Measurements from ENCODE around the gene WWOX. TPM values are rescaled to one million over a fixed set of nuclear protein-coding genes. Genes with fewer than 3 reads are reported as not detected.

The WWOX gene
- total RNA-seq, 2 experiments from 2014 or later: 19.1 to 23.7 TPM

- CTCF ChIA-PET: no interaction called here
- Mint-ChIP-seq H3K4me1 (ENCODE audit: low read depth) (peaks cover 22% of the 10 kb centered on the region), H3K4me3 (no peak overlapping the region), H3K9me3 (no peaks in the 10 kb centered on the region), H3K36me3 (ENCODE audit: low read depth) (peaks cover 1% of the 10 kb centered on the region), H3K27ac (no peak overlapping the region), H3K27me3 (peaks cover 7% of the 10 kb centered on the region)
- intact Hi-C loops (cut with micrococcal nuclease): no loop called here
- ATAC-seq (no peak), DNase-seq (no peak)
- TF ChIP-seq CTCF (IDR thresholded peaks at IDR 0.05): no peak
- POLR2A ChIA-PET: interaction anchor here (1.0 kb wide), 1 partner anchor 99 kb away, joined by 4 read pairs; no protein-coding TSS in a partner anchor
These were observed 996.8 kb downstream of the WWOX start for GRCh38 chr16:79096246-79096645.

GRCh38 chr16:79097166-79097565 lies 997.7 kb downstream of the WWOX start:
- peaks cover 1% of the 10 kb centered on the region for H3K36me3 Mint-ChIP-seq (ENCODE audit: low read depth)
- CTCF ChIA-PET: no interaction called here
- ATAC-seq (no peak), DNase-seq (no peak)
- no peak overlapping the region for H3K27ac Mint-ChIP-seq
- H3K4me1 Mint-ChIP-seq (ENCODE audit: low read depth): peaks cover 18% of the 10 kb centered on the region
- POLR2A ChIA-PET: interaction anchor here (1.0 kb wide), 1 partner anchor 98 kb away, joined by 4 read pairs; no protein-coding TSS in a partner anchor
- no peak for TF ChIP-seq CTCF (IDR thresholded peaks at IDR 0.05)
- peaks cover 7% of the 10 kb centered on the region for H3K27me3 Mint-ChIP-seq
- no peaks in the 10 kb centered on the region for H3K9me3 Mint-ChIP-seq
- intact Hi-C loops (cut with micrococcal nuclease): no loop called here
- H3K4me3 Mint-ChIP-seq: no peak overlapping the region

GRCh38 chr16:79097771-79098170 lies 998.3 kb downstream of the WWOX start:
- no peak overlapping the region for H3K4me3 Mint-ChIP-seq
- intact Hi-C loops (cut with micrococcal nuclease): no loop called here
- H3K27ac Mint-ChIP-seq: no peak overlapping the region
- ATAC-seq (no peak), DNase-seq (no peak)
- ChIA-PET CTCF (no interaction called here), POLR2A (no interaction called here)
- peaks cover 12% of the 10 kb centered on the region for H3K4me1 Mint-ChIP-seq (ENCODE audit: low read depth)
- no peaks in the 10 kb centered on the region for H3K9me3 Mint-ChIP-seq
- peaks cover 1% of the 10 kb centered on the region for H3K36me3 Mint-ChIP-seq (ENCODE audit: low read depth)
- no peak for TF ChIP-seq CTCF (IDR thresholded peaks at IDR 0.05)
- peaks cover 7% of the 10 kb centered on the region for H3K27me3 Mint-ChIP-seq

- H3K4me3 Mint-ChIP-seq: no peak overlapping the region
- CTCF ChIA-PET: no interaction called here
- DNase-seq: no peak
- no peak for ATAC-seq
- H3K27ac Mint-ChIP-seq: no peak overlapping the region
- POLR2A ChIA-PET: no interaction called here
- H3K27me3 Mint-ChIP-seq: peaks cover 7% of the 10 kb centered on the region
- H3K36me3 Mint-ChIP-seq (ENCODE audit: low read depth): no peaks in the 10 kb centered on the region
- no peak for TF ChIP-seq CTCF (IDR thresholded peaks at IDR 0.05)
- H3K9me3 Mint-ChIP-seq: no peaks in the 10 kb centered on the region
- peaks cover 3% of the 10 kb centered on the region for H3K4me1 Mint-ChIP-seq (ENCODE audit: low read depth)
- intact Hi-C loops (cut with micrococcal nuclease): no loop called here
These were observed 999.5 kb downstream of the WWOX start for GRCh38 chr16:79098907-79099306.

- POLR2A ChIA-PET: no interaction called here
- no peak for TF ChIP-seq CTCF (IDR thresholded peaks at IDR 0.05)
These were observed 1000.3 kb downstream of the WWOX start for GRCh38 chr16:79099716-79100115.

More at GRCh38 chr16:79099716-79100115, 1000.3 kb downstream of the WWOX start:
- H3K27me3 Mint-ChIP-seq: peaks cover 7% of the 10 kb centered on the region
- H3K9me3 Mint-ChIP-seq: no peaks in the 10 kb centered on the region
- no peak for DNase-seq
- no peak overlapping the region for H3K4me3 Mint-ChIP-seq
- H3K27ac Mint-ChIP-seq: no peak overlapping the region
- CTCF ChIA-PET: no interaction called here
- H3K4me1 Mint-ChIP-seq (ENCODE audit: low read depth): peaks cover 2% of the 10 kb centered on the region
- H3K36me3 Mint-ChIP-seq (ENCODE audit: low read depth): no peaks in the 10 kb centered on the region
- ATAC-seq: no peak
- intact Hi-C loops (cut with micrococcal nuclease): no loop called here

All from activated CD8-positive, alpha-beta T cell treated with anti-CD3 and anti-CD28 coated beads for 36 hours (primary cell).